22Rv1 (cell line): ENCODE data around the gene HERPUD2.
"Not testable (repeated sequence)": the region's sequence is repeated elsewhere in the genome, so short reads cannot be mapped to it uniquely, and the experiment has no call there.

Source experiments
- H3K27ac ChIP-seq: fragments of 450-650 bp; 2 replicates; pipeline ENCODE4 v1.5.1; 2017
- CTCF ChIP-seq: fragments of 450-650 bp; IDR thresholded peaks from 2 replicates; pipeline ENCODE4 v1.5.1; 2017; ENCODE audit warnings: mild to moderate bottlenecking
- ZFX ChIP-seq: fragments of 450-650 bp; IDR thresholded peaks from 2 replicates; pipeline ENCODE4 v1.6.1; 2017; ENCODE audit warnings: antibody characterized with exemption, borderline replicate concordance

Gene HERPUD2

GRCh38 chr7:35584990-35585389, 109.9 kb downstream of the HERPUD2 start:
- TF ChIP-seq CTCF (no peak), ZFX (no peak)
- H3K27ac ChIP-seq = no peak overlapping the region

- H3K27ac ChIP-seq = not testable (repeated sequence)
Measured at GRCh38 chr7:35584533-35584932, 110.4 kb downstream of the HERPUD2 start.
